HepG2 (cell line): ENCODE measurements around the gene TBC1D22A. TPM values are rescaled to one million over a fixed set of nuclear protein-coding genes. Genes with fewer than 3 reads are reported as not detected.

Source experiments
- ATAC-seq: fragments of 200-7000 bp; cut with Tn5 transposase; 3 replicates; pipeline ENCODE4 v1.9.1; 2020; ENCODE audit warnings: mild to moderate bottlenecking, moderate library complexity
- BruUV-seq: library from RNA; stranded (reverse); fragments of 400-500 nt; replicated peaks from 2 replicates; lab custom pipeline; 2021; lab: Mats Ljungman, UMichigan
- CTCF ChIA-PET: fragments of 300-600 bp; formaldehyde crosslinking; extraction: SDS; loops from one replicate; lab custom pipeline; 2021; ENCODE audit warnings: low total read pairs, inconsistent platforms, low intra/inter-chr PET ratio; lab: Yijun Ruan, JAX
- POLR2A ChIA-PET: fragments of 350-600 bp; sonication (Branson Sonifier 250); formaldehyde crosslinking; loops from one replicate; lab custom pipeline; 2020; ENCODE audit warnings: antibody characterized with exemption, inconsistent platforms; lab: Yijun Ruan, JAX
- DNase-seq: peaks from one replicate; pipeline ENCODE4 v3.0.0-alpha.2; 2015; ENCODE audit warnings: low spot score
- FAIRE-seq: peaks from 3 replicates; lab custom pipeline; 2011; peaks lifted over from hg19 to GRCh38; lab: Jason Lieb, UNC
- H2AFZ ChIP-seq: one replicate; pipeline ENCODE4 v1.6.1; 2011; ENCODE audit warnings: low read length, inconsistent platforms
- H3K27ac ChIP-seq: fragments of 300-600 bp; 3 replicates; pipeline ENCODE4 v1.8.0; 2011; ENCODE audit warnings: mixed run types, mild to moderate bottlenecking, mixed read lengths, low read length, inconsistent platforms; ENCODE audit not compliant: insufficient read depth; ENCODE audit errors: extremely low read length
- H3K27me3 ChIP-seq, 2 experiments: fragments of 200-600 bp in 1 of 2; 2 replicates in 1 of 2; 3 replicates in 1 of 2; pipeline versions ENCODE4 v1.6.0 to v1.8.0; 2011; ENCODE audit warnings: low read length in 2 of 2, mild to moderate bottlenecking in 2 of 2, moderate library complexity in 2 of 2, inconsistent platforms in 1 of 2; ENCODE audit not compliant: insufficient read depth in 2 of 2, control insufficient read depth in 1 of 2
- H3K36me3 ChIP-seq, 2 experiments: fragments of 200-600 bp in 1 of 2; replicated peaks in 1 of 2; 2 replicates in 1 of 2; 3 replicates in 1 of 2; pipeline versions ENCODE4 v1.5.1 to v1.8.0; 2011; ENCODE audit warnings: low read length in 2 of 2, inconsistent platforms in 1 of 2; ENCODE audit not compliant: insufficient read depth in 2 of 2, control insufficient read depth in 1 of 2
- H3K4me1 ChIP-seq: 2 replicates; pipeline ENCODE4 v1.5.1; 2012; ENCODE audit warnings: low read length, inconsistent platforms; ENCODE audit not compliant: insufficient read depth
- H3K4me2 ChIP-seq: 2 replicates; pipeline ENCODE4 v1.6.0; 2011; ENCODE audit warnings: low read depth, low read length, inconsistent platforms
- H3K4me3 ChIP-seq, 3 experiments: fragments of 200-600 bp in 1 of 3; sonication (generic), shearing (Covaris generic) in 1 of 3; replicated peaks in 1 of 3; 2 replicates each; pipeline ENCODE4 v1.5.1; 2011 to 2016; ENCODE audit warnings: low read length in 3 of 3, inconsistent platforms in 2 of 3, low read depth in 2 of 3, mild to moderate bottlenecking in 2 of 3, control low read depth in 1 of 3, mixed read lengths in 1 of 3; ENCODE audit not compliant: insufficient read depth in 1 of 3
- H3K79me2 ChIP-seq: one replicate; pipeline ENCODE4 v1.6.1; 2011; ENCODE audit warnings: low read length, inconsistent platforms; ENCODE audit not compliant: insufficient read depth
- H3K9ac ChIP-seq: 2 replicates; pipeline ENCODE4 v1.6.0; 2011; ENCODE audit warnings: mild to moderate bottlenecking, low read depth, low read length, inconsistent platforms; ENCODE audit not compliant: insufficient read depth
- H3K9me3 ChIP-seq: 2 replicates; pipeline ENCODE4 v1.5.1; 2012; ENCODE audit warnings: mild to moderate bottlenecking, low read length
- H4K20me1 ChIP-seq: 2 replicates; pipeline ENCODE4 v1.6.0; 2011; ENCODE audit warnings: inconsistent platforms, mild to moderate bottlenecking, low read length, moderate library complexity; ENCODE audit not compliant: insufficient read depth
- FIP1L1 ChIP-seq: fragments of 200-400 bp; formaldehyde crosslinking; IDR thresholded peaks from 2 replicates; pipeline ENCODE4 v1.6.1; 2018; ENCODE audit warnings: low read depth, mild to moderate bottlenecking, low read length, moderate library complexity, borderline replicate concordance; ENCODE audit not compliant: insufficient read depth
- IRX3 ChIP-seq: sonication (generic); formaldehyde crosslinking; IDR thresholded peaks from 2 replicates; pipeline ENCODE4 v1.8.1; 2023; ENCODE audit warnings: mild to moderate bottlenecking, low read depth, missing genetic modification reagents, borderline replicate concordance
- MTA3 ChIP-seq: sonication (generic); formaldehyde crosslinking; IDR thresholded peaks from 2 replicates; pipeline ENCODE4 v1.4.0; 2020; ENCODE audit warnings: missing genetic modification reagents
- NCOA2 ChIP-seq: sonication (generic); formaldehyde crosslinking; IDR thresholded peaks from 2 replicates; pipeline ENCODE4 v1.8.0; 2022; ENCODE audit warnings: inconsistent platforms
- NR2F6 ChIP-seq, 2 experiments: IDR thresholded peaks; 2 replicates each; pipeline ENCODE4 v1.6.1; 2016; ENCODE audit warnings: antibody characterized with exemption in 1 of 2, mild to moderate bottlenecking in 1 of 2
- SMAD3 ChIP-seq: sonication (generic); formaldehyde crosslinking; IDR thresholded peaks from 2 replicates; pipeline ENCODE4 v1.4.0; 2020; ENCODE audit warnings: missing genetic modification reagents
- ZNF616 ChIP-seq: sonication (generic); formaldehyde crosslinking; IDR thresholded peaks from 2 replicates; pipeline ENCODE4 v1.5.0; 2020; ENCODE audit warnings: low read depth, mild to moderate bottlenecking, missing genetic modification reagents
- WGBS: methylation state at CpG from one replicate; pipeline ENCODE4 v1.1.6; 2017; ENCODE audit warnings: low lambda C conversion rate; 5-methylcytosine and 5-hydroxymethylcytosine counted together
- in situ Hi-C: cut with HindIII; loops from 2 replicates; pipeline ENCODE4 v1.10.0; 2017; ENCODE audit warnings: low pct_unique_long_range_greater_than_20kb; ENCODE audit not compliant: extremely low pct_ligation_motif_present
- intact Hi-C: fragments of 100-400 bp; cut with micrococcal nuclease; formaldehyde crosslinking; loops from one replicate; pipeline ENCODE4 v1.10.0; 2022; ENCODE audit not compliant: unreplicated experiment
- polyA plus RNA-seq, 8 experiments: library from polyadenylated mRNA; depleted of rRNA in 3 of 8; stranded (reverse) in 7 of 8; unstranded in 1 of 8; fragments of >200 nt; fragmentation: Illumina TruSeq in 4 of 8; extraction: Trizol in 4 of 8; gene quantifications; 2 replicates each; pipeline versions ENCODE4 v1.2.1 to v1.2.3, GENCODE V29; 2011 to 2016; ENCODE audit warnings: low read depth in 4 of 8, missing spikeins in 1 of 8, mixed read lengths in 1 of 8; ENCODE audit not compliant: insufficient read depth in 1 of 8
- total RNA-seq, 5 experiments: library from RNA; depleted of rRNA; stranded (reverse); fragments of >200 nt; fragmentation: Illumina TruSeq; extraction: Trizol; gene quantifications; 2 replicates each; pipeline ENCODE4 v1.2.3, GENCODE V29; 2016; ENCODE audit warnings: low read depth in 1 of 5
- TF ChIP-seq, protein P1 (sequence below): sonication (generic); formaldehyde crosslinking; IDR thresholded peaks from 2 replicates; pipeline ENCODE4 v1.5.0; 2020; ENCODE audit warnings: mild to moderate bottlenecking, missing genetic modification reagents
- TF ChIP-seq, protein P2 (sequence below): sonication (generic); formaldehyde crosslinking; IDR thresholded peaks from 2 replicates; pipeline ENCODE4 v1.5.0; 2020; ENCODE audit warnings: mild to moderate bottlenecking, missing genetic modification reagents

TBC1D22A gene
- total and polyA plus RNA-seq, 2 of the 13 experiments (the other 11 are each of a cell fraction or from before 2014, with no cell fraction given), result 17.3 to 18.0 TPM

DNA sequence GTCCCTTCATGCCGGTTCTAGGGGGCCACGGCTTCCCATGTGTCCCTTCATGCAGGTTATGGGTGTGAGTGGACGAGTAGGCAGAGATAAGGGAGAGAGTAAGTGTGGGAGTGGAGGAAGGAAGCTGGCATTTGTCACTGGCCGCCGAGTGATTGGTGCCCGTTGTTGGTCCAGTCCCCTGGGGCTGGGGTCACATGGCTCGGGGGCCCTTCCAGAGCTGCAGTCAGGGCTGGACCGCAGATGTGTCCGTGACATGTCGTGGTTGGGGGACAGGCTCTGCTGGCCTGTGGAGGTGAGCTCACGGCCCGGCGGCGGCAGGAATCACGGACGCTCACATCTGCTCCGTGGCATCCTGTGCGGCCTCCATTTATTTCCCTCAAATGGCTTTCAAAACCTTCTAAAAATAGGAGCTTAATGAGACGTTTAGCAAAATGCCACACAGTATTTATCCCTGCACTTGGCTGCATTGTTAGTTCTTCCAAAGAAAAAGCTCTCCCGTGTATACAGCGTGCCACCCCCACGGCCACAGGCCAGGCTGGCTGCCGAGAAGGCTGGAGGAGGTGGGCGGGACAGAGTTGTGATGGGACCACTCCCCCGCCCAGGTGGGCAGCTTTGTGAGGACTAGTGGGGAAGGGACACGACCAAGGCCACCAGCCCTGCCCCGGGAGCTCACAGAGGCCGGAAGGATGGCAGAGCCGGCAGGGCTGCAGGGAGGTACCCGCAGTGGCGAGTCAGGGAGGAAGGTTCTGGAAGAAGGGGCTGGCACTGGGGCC, 386.7 kb downstream of the TBC1D22A start:
- WGBS, result 94% methylated on average over 30 of the region's 31 CpGs
- TF ChIP-seq ZNF616 (no peak), FIP1L1 (no peak), SMAD3 (no peak), NR2F6 (IDR thresholded peaks at IDR 0.05) (no peak), NR2F6 (CRISPR knock-in tag; IDR thresholded peaks at IDR 0.05) (no peak), IRX3 (no peak), NCOA2 (no peak), MTA3 (CRISPR knock-in tag) (no peak)
- TF ChIP-seq, protein P1, sequence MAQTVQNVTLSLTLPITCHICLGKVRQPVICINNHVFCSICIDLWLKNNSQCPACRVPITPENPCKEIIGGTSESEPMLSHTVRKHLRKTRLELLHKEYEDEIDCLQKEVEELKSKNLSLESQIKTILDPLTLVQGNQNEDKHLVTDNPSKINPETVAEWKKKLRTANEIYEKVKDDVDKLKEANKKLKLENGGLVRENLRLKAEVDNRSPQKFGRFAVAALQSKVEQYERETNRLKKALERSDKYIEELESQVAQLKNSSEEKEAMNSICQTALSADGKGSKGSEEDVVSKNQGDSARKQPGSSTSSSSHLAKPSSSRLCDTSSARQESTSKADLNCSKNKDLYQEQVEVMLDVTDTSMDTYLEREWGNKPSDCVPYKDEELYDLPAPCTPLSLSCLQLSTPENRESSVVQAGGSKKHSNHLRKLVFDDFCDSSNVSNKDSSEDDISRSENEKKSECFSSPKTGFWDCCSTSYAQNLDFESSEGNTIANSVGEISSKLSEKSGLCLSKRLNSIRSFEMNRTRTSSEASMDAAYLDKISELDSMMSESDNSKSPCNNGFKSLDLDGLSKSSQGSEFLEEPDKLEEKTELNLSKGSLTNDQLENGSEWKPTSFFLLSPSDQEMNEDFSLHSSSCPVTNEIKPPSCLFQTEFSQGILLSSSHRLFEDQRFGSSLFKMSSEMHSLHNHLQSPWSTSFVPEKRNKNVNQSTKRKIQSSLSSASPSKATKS (CRISPR knock-in tag), result no peak
- TF ChIP-seq, protein P2, sequence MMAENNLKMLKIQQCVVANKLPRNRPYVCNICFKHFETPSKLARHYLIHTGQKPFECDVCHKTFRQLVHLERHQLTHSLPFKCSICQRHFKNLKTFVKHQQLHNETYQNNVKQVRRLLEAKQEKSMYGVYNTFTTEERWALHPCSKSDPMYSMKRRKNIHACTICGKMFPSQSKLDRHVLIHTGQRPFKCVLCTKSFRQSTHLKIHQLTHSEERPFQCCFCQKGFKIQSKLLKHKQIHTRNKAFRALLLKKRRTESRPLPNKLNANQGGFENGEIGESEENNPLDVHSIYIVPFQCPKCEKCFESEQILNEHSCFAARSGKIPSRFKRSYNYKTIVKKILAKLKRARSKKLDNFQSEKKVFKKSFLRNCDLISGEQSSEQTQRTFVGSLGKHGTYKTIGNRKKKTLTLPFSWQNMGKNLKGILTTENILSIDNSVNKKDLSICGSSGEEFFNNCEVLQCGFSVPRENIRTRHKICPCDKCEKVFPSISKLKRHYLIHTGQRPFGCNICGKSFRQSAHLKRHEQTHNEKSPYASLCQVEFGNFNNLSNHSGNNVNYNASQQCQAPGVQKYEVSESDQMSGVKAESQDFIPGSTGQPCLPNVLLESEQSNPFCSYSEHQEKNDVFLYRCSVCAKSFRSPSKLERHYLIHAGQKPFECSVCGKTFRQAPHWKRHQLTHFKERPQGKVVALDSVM, result no peak

More for the DNA sequence above, 386.7 kb downstream of the TBC1D22A start:
- Histone ChIP-seq H3K4me3 (no peak overlapping the region), H2AFZ (no peak overlapping the region), H4K20me1 (peaks cover 6% of the 10 kb centered on the region; the same call in 1 of the 2 replicates), H3K36me3 (no peaks in the 10 kb centered on the region), H3K4me2 (no peak overlapping the region), H3K27ac (no peak overlapping the region), H3K27me3 (no peaks in the 10 kb centered on the region), H3K4me1 (no peaks in the 10 kb centered on the region), H3K9ac (no peak overlapping the region), H3K9me3 (no peaks in the 10 kb centered on the region), H3K79me2 (no peaks in the 10 kb centered on the region)
- DNase-seq, result no peak
- intact Hi-C loops (no loop called here), in situ Hi-C loops (no loop called here)
- ChIA-PET POLR2A (no interaction called here), CTCF (no interaction called here)
- ATAC-seq, result no peak
- BruUV-seq, result no TSS peak
- FAIRE-seq, result no peak
